Esophagus muscularis mucosa (tissue), 4 donors: ENCODE measurements around the gene STK17A.

Experiments
- EP300 ChIP-seq: sonication (generic); formaldehyde crosslinking; IDR thresholded peaks from one replicate; pipeline ENCODE4 v1.6.1; 2017; ENCODE audit warnings: antibody characterized with exemption
- POLR2A ChIP-seq: fragments of 450-650 bp; IDR thresholded peaks from one replicate; pipeline ENCODE4 v1.6.1; 2017; ENCODE audit warnings: antibody characterized with exemption, moderate library complexity, mild to moderate bottlenecking, low read depth
- POLR2AphosphoS5 ChIP-seq, 2 donors: sonication (generic); formaldehyde crosslinking; IDR thresholded peaks; one replicate each; pipeline ENCODE4 v1.6.1; 2017; ENCODE audit warnings: antibody characterized with exemption in 2 of 2
- TF ChIP-seq, protein P1 (sequence below), 3 experiments: fragments of 200-600 bp in 2 of 3; fragments of 450-650 bp in 1 of 3; sonication (generic) in 2 of 3; IDR thresholded peaks; one replicate each; pipeline ENCODE4 v1.5.1; 2017 to 2019; ENCODE audit warnings: antibody characterized with exemption in 3 of 3, mild to moderate bottlenecking in 2 of 3, moderate library complexity in 1 of 3

GRCh38 chr7:43569424-43569823 lies 13.5 kb upstream of the STK17A start:
- TF ChIP-seq EP300 (no peak), POLR2AphosphoS5 (IDR thresholded peaks at IDR 0.05) (no peak), POLR2A (no peak)
- TF ChIP-seq, protein P1, sequence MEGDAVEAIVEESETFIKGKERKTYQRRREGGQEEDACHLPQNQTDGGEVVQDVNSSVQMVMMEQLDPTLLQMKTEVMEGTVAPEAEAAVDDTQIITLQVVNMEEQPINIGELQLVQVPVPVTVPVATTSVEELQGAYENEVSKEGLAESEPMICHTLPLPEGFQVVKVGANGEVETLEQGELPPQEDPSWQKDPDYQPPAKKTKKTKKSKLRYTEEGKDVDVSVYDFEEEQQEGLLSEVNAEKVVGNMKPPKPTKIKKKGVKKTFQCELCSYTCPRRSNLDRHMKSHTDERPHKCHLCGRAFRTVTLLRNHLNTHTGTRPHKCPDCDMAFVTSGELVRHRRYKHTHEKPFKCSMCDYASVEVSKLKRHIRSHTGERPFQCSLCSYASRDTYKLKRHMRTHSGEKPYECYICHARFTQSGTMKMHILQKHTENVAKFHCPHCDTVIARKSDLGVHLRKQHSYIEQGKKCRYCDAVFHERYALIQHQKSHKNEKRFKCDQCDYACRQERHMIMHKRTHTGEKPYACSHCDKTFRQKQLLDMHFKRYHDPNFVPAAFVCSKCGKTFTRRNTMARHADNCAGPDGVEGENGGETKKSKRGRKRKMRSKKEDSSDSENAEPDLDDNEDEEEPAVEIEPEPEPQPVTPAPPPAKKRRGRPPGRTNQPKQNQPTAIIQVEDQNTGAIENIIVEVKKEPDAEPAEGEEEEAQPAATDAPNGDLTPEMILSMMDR (IDR thresholded peaks at IDR 0.05): no peak
